Glutamatergic neuron (in vitro differentiated cells): ENCODE results near the gene HSD17B13. TPM values are rescaled to one million over a fixed set of nuclear protein-coding genes. Genes with fewer than 3 reads are reported as not detected.
"Not testable (repeated sequence)": the region's sequence is repeated elsewhere in the genome, so short reads cannot be mapped to it uniquely, and the experiment has no call there.

Experiments used
- DNase-seq: peaks from one replicate; pipeline ENCODE4 v3.0.0; 2022
- H3K27ac Mint-ChIP-seq: one replicate; pipeline ENCODE4 v1.8.0; 2020; ENCODE audit warnings: mild to moderate bottlenecking, mixed read lengths, inconsistent platforms; ENCODE audit not compliant: unreplicated experiment
- H3K27me3 Mint-ChIP-seq: one replicate; pipeline ENCODE4 v1.8.0; 2020; ENCODE audit warnings: mild to moderate bottlenecking, moderate library complexity, mixed read lengths, inconsistent platforms; ENCODE audit not compliant: unreplicated experiment
- H3K36me3 Mint-ChIP-seq: one replicate; pipeline ENCODE4 v1.8.0; 2020; ENCODE audit warnings: mild to moderate bottlenecking, mixed read lengths, inconsistent platforms; ENCODE audit not compliant: unreplicated experiment
- H3K4me1 Mint-ChIP-seq: one replicate; pipeline ENCODE4 v1.8.0; 2020; ENCODE audit warnings: mild to moderate bottlenecking, low read depth, mixed read lengths, inconsistent platforms; ENCODE audit not compliant: unreplicated experiment
- H3K4me3 Mint-ChIP-seq: one replicate; pipeline ENCODE4 v1.8.0; 2020; ENCODE audit warnings: mild to moderate bottlenecking, mixed read lengths, inconsistent platforms; ENCODE audit not compliant: unreplicated experiment
- H3K9me3 Mint-ChIP-seq: one replicate; pipeline ENCODE4 v1.8.0; 2020; ENCODE audit warnings: mild to moderate bottlenecking, moderate library complexity, mixed read lengths, inconsistent platforms; ENCODE audit not compliant: unreplicated experiment
- total RNA-seq: library from RNA; stranded (reverse); fragmentation: NEBNext Ultra II Directional; extraction: Animal tissue kit (Norgen Biotek cat#: 25700); gene quantifications from one replicate; pipeline ENCODE4 v1.2.1, GENCODE V29; 2021; ENCODE audit not compliant: unreplicated experiment
- TF ChIP-seq, protein P1 (sequence below): fragments of 200-600 bp; sonication (generic); IDR thresholded peaks from one replicate; pipeline ENCODE4 v1.5.0; 2021; ENCODE audit not compliant: partially characterized antibody, unreplicated experiment

HSD17B13 gene
- total RNA-seq, 1 donor from 2014 or later = 0.25 TPM

DNA sequence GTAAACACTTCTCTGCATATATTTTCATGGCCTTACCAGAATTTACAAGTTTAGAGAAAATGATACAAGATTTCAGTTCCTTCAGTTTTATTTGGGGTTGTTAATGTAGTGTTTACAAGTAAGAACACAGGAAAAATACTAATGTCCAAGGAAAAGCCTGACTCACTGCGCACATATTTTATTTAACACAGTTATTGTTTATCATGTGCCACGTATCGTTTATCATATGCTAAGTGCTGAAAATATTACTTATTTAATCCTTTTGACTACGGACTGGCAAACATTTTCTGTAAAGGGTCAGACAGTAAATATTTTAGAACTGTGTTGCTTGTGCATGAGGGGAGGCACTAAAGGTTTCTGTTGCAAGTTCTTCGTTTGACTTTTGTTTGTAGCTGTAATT, 794 bp downstream of the HSD17B13 start:
- Mint-ChIP-seq H3K9me3 (no peaks in the 10 kb centered on the region), H3K27me3 (no peaks in the 10 kb centered on the region), H3K36me3 (no peaks in the 10 kb centered on the region), H3K4me1 (no peaks in the 10 kb centered on the region), H3K4me3 (no peak overlapping the region), H3K27ac (no peak overlapping the region)
- TF ChIP-seq, protein P1, sequence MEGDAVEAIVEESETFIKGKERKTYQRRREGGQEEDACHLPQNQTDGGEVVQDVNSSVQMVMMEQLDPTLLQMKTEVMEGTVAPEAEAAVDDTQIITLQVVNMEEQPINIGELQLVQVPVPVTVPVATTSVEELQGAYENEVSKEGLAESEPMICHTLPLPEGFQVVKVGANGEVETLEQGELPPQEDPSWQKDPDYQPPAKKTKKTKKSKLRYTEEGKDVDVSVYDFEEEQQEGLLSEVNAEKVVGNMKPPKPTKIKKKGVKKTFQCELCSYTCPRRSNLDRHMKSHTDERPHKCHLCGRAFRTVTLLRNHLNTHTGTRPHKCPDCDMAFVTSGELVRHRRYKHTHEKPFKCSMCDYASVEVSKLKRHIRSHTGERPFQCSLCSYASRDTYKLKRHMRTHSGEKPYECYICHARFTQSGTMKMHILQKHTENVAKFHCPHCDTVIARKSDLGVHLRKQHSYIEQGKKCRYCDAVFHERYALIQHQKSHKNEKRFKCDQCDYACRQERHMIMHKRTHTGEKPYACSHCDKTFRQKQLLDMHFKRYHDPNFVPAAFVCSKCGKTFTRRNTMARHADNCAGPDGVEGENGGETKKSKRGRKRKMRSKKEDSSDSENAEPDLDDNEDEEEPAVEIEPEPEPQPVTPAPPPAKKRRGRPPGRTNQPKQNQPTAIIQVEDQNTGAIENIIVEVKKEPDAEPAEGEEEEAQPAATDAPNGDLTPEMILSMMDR = no peak
- no peak for DNase-seq

DNA sequence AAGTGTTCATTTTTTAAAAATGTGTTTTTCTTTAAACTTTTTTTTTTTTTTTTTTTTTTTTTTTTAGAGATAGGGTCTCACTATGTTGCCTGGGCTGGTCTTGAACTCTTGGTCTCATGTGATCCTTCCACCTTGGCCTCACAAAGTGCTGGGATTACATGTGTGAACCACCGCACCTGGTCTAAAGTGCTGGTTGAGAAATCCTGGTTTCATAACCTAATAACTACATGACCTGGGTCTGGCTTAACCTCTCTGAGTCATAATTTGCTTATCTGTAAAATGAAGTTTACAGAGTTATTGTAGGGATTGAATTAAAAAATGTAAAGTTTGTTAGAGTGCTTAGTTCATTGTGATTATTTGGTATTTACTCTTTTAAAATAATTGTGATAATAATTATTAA, 5.2 kb downstream of the HSD17B13 start:
- TF ChIP-seq, protein P1 = no peak
- no peak for DNase-seq
- peaks cover 3% of the 10 kb centered on the region for H3K4me1 Mint-ChIP-seq
- no peaks in the 10 kb centered on the region for H3K27me3 Mint-ChIP-seq
- no peak overlapping the region for H3K27ac Mint-ChIP-seq
- no peak overlapping the region for H3K4me3 Mint-ChIP-seq
- H3K36me3 Mint-ChIP-seq = no peaks in the 10 kb centered on the region
- no peaks in the 10 kb centered on the region for H3K9me3 Mint-ChIP-seq

DNA sequence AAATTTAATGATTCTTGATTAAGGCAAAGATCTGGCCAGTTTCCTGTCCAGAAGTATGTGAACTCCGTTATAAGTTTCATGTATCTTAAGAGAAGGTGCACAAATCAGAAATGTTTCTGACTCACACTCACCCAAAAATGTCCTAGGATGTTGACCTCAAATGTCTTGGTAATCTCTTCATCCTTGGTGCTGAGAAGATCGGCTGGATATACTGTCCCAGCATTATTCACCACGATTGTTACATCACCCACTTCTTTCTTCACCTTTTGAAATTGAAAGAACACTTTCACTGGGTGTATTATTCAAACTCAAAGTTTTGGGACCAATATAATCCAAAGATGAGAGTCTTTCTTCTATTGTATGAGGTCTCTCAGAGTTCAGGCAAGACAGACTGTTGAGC, 5.7 kb downstream of the HSD17B13 start:
- H3K9me3 Mint-ChIP-seq = no peaks in the 10 kb centered on the region
- H3K4me1 Mint-ChIP-seq = peaks cover 3% of the 10 kb centered on the region
- no peak overlapping the region for H3K4me3 Mint-ChIP-seq
- no peaks in the 10 kb centered on the region for H3K36me3 Mint-ChIP-seq
- H3K27me3 Mint-ChIP-seq = no peaks in the 10 kb centered on the region
- TF ChIP-seq, protein P1 = no peak
- H3K27ac Mint-ChIP-seq = no peak overlapping the region
- no peak for DNase-seq

DNA sequence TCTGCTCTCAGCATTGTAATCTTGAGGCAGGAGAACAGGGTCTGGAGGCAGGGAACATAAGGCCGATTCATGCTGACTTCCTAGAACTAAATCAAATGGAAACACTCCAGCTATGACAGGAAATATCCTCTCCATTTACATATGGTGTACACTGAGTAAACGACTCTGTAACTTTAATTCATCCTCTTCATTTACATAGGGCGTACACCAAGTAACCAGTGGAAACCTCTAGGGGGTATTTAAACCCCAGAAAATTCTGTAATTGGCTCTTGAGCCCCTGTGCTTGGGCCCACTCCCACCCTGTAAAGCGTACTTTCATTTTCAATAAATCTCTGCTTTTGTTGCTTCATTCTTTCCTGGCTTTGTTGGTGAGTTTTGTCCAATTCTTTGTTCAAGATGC, 7.7 kb downstream of the HSD17B13 start:
- H3K4me3 Mint-ChIP-seq, H3K4me1 Mint-ChIP-seq, H3K27ac Mint-ChIP-seq, H3K27me3 Mint-ChIP-seq, H3K36me3 Mint-ChIP-seq, H3K9me3 Mint-ChIP-seq, DNase-seq: not testable (repeated sequence)

DNA sequence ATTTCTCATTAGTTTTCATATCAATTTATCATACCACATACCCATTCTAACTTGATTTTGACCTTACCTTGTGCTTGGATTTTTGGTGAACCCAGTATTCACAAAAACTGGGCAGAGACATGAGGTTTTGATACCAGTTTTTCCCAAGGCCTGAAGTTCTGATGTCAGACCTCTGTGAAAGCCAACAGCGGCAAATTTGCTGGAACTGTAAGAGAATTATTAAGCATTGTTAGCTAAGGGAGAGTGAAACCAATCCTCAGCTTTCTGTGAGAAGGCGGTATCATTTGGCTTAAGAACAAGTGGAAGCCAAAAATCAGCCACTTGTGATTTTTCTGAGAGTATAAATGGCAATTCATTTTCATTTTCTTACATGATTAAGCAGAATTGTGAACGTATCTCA, 8.9 kb downstream of the HSD17B13 start:
- DNase-seq = no peak
- H3K9me3 Mint-ChIP-seq = no peaks in the 10 kb centered on the region
- peaks cover 3% of the 10 kb centered on the region for H3K4me1 Mint-ChIP-seq
- H3K27me3 Mint-ChIP-seq = no peaks in the 10 kb centered on the region
- no peak overlapping the region for H3K27ac Mint-ChIP-seq
- H3K36me3 Mint-ChIP-seq = no peaks in the 10 kb centered on the region
- TF ChIP-seq, protein P1 = no peak
- no peak overlapping the region for H3K4me3 Mint-ChIP-seq

DNA sequence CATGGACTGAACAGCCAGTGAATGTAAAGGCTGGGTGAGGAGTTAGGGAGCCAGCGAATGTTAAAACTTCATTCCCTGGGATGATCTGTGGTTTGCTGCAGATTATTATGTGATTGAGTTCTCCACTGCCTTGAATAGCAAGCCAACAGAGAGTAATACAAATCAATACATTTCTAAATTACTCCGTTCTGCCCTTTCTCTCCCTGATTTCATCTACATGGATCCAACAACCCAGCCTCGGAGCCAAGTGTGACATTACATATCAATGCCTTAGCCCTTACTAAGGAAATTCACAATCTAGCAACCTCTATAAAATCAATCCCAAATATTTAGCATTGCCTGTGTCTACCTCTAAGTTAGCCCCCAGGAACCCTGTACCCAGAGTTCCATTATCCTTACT, 11.0 kb downstream of the HSD17B13 start:
- Mint-ChIP-seq H3K4me3 (no peak overlapping the region), H3K9me3 (no peaks in the 10 kb centered on the region), H3K36me3 (no peaks in the 10 kb centered on the region), H3K27ac (no peak overlapping the region), H3K27me3 (no peaks in the 10 kb centered on the region), H3K4me1 (peaks cover 3% of the 10 kb centered on the region)
- no peak for DNase-seq
- TF ChIP-seq, protein P1 = no peak
